Prostate gland (tissue), 1 donor: ENCODE data around the gene LRRTM4.

Experiments
- POLR2A ChIP-seq: fragments of 450-650 bp; IDR thresholded peaks from one replicate; pipeline ENCODE4 v1.6.1; 2016; ENCODE audit warnings: antibody characterized with exemption, mild to moderate bottlenecking
- POLR2AphosphoS5 ChIP-seq: sonication (generic); formaldehyde crosslinking; IDR thresholded peaks from one replicate; pipeline ENCODE4 v1.6.1; 2017; ENCODE audit warnings: antibody characterized with exemption

DNA sequence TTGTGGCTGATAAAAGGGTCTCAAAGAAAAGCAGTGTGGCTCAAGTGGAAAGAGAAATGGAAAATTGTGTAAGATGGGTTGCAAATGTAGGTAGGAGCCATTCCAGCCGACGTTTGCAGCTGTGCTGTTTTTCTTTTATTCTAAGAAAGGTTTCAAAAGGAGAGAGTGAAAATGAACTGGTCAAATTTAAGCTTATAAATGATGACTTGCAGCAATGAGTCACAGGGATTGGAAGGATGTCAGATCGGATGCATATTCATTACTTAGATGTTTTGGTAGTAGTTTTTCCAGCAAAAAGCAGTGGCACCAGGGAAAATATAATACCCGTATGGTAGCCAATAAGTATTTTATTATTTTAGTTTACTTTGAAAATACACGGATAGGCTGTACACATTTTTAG is 79.1 kb downstream of the LRRTM4 start:
- TF ChIP-seq POLR2A (no peak), POLR2AphosphoS5 (no peak)
